GOT3 (cell line): ENCODE data around the gene TM6SF1.
"Not testable (repeated sequence)": the region's sequence is repeated elsewhere in the genome, so short reads cannot be mapped to it uniquely, and the experiment has no call there.

Experiments
- DNase-seq: peaks from one replicate; lab custom pipeline; 2025; ENCODE audit warnings: mixed read lengths; lab: John Stamatoyannopoulos, UW

The TM6SF1 gene

DNA sequence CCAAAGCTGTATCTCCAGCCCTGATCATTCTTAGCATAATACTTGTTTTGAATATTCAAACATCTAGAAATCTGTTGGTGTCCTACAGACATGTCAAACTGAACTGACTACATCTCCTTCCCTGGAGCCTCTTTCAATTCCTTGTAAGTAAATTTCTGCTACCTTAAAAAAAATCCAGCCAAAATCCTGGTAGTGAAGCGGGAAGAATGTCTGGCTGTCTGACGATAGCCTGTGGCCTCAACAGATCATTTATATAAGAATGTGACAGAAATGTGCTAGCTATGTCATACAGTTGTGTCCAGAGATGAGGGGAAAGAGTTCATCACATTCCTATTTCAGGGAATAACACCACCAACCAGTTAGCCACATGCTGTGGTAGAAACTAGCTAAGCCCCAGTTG is 18.6 kb upstream of the TM6SF1 start:
- no peak for DNase-seq

DNA sequence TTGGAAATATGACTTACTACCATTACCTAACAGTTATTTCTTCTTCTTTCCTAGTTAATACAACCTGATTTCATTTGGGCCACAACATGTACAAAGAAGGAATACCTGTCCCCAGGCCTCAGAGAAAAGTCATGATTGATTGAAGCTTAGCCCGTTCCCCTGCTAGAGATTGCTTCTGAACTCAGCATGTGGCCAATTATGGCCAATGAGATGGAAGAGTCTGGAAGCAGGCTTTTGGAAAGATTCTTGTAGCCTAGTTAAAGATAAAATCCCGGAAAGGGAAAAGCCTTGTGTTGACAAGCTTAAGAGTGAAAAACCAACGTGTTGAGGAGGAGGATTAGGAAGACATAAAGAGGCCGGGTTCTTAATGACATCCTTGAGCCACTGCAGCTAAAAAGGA is 17.0 kb upstream of the TM6SF1 start:
- no peak for DNase-seq

DNA sequence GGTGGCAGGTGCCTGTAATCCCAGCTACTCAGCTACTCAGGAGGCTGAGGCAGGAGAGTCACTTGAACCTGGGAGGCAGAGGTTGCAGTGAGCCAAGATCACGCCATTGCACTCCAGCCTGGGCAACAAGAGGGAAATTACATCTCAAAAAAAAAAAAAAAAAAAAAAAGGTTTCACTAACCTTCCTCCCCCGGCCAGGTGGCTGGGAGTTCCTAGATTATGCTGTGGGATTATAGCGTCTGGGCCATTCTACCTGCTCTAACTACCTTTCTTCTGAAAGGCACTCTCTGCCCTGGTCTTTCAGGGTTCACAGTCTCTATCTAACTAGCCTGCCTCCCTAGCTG is 15.5 kb upstream of the TM6SF1 start:
- not testable (repeated sequence) for DNase-seq

DNA sequence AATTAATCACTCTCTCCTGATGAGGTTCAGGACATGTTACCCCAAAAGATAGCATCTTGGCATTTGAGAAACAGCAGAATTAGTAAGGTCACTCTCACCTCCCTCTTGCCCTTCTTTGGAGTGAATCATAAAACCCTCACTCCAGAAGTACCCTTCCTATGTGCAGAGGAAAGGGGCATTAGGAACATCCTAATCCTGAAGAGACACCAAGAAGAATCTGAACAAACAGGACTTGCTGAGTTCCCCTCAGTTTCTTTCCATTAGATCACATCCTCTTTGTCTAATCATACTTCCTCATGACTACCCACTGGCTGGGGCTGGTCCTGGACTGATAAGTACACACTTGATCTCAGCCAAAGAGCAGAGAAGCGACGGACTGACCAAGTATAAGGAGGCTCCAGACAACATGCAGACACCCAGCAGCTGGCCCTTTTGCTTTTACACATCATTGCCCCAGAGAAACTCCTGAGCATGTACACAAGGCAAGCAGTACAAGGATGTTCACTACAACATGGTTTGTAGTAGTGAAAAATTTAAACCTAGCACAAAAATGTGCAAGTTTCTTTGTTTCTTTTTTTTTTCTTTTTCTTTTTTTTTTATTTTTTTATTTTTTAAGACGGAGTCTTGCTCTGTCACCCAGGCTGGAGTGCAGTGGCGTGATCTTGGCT is 15.0 kb upstream of the TM6SF1 start:
- DNase-seq: no peak

DNA sequence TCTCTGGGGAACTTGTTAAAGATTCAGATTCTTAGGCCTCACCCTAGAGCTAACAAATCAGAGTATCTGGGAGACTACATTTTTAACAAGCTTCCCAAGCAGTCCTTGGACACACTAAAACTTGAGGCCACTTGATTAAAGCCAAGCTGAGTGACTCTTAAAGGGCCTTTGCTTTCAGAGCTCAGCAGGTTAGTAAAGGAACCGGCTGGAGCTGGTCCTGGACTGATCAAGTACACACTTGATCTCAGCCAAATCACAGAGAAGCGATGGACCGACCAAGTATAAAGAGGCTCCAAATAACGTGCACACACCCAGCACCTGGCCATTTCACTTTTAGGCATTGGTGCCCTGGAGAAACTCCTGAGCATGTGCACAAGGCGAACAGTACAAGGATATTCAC is 12.9 kb upstream of the TM6SF1 start:
- no peak for DNase-seq

DNA sequence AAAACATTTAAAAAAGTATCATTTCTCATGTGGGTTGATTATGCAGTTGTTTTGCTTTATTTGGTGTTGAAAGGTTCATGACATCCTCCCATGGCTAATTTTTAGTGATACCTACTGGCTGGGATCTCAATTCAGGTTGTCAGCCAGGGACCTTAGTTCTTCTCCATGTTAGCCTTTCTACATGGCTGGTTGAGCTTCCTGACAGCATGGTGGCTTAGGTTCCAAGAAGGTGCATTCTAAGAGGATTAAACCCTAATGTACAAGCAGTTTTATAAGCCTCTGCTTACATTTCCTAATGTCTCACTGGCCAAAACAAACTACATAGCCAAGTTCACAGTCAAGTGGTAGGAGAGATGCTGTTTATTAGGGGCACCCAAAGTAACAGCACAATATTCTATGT is 9.4 kb upstream of the TM6SF1 start:
- DNase-seq: no peak

DNA sequence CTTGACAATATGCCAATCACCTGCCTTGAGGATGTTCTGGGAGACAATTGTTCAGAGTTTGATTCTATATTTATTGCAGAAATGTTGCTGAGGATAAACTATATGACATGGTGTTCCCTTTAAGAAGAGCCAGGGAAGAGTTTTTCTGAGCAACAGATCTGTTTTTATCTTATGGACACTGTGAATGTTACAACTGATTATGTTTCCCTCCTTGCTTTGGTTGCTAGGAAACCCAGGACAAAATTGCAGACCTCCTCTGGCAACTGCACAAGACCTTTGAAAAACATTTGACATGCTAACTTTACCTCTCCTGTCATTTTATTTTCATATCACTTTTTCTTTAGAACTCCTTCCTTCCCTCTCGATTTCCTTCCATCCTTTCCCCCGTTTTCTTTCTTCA is 8.2 kb upstream of the TM6SF1 start:
- no peak for DNase-seq

DNA sequence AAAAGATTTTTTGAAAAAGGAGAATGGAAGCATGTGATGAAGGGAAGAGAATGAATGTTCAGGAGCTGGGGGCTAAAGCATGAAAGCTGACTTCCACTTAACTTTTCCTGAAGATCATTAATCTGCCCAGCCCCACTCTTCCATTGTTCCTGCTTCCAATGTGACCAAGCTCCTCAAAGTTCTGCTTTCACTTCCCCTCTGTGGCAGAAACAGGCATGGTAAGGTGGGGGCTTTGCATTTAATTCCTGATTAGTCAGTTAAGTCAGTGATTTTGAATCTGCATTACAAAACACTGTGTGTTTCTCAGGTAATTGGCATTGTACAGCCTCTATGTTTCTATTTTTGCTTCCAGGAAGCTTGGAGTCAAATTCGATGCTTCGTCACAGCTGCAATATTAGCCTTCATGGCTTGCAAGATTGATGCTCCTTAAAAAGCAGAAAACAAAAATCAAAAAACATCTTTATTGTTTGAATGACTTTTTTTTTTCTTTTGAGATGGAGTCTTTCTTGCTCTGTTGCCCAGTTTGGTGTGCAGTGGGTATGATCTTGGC is 7.3 kb upstream of the TM6SF1 start:
- no peak for DNase-seq

DNA sequence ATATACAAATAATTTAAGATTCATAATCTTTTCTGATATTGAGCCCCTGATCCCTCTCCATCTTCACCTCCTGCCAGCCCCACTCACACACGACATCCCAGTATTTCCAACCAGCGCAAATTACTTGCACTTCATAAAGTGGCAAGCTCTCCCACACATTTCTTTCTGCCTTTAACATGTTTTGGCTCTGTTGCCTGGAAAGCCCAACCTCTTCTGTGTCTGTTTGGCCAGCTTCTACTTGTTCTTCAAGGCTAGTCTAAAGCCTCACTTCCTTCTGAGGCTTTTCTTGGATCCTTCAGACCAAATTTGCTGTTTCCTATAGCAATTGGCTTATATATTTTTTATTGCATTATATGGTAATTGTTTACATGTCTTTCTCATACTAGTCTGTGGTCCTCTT is 5.1 kb upstream of the TM6SF1 start:
- no peak for DNase-seq

DNA sequence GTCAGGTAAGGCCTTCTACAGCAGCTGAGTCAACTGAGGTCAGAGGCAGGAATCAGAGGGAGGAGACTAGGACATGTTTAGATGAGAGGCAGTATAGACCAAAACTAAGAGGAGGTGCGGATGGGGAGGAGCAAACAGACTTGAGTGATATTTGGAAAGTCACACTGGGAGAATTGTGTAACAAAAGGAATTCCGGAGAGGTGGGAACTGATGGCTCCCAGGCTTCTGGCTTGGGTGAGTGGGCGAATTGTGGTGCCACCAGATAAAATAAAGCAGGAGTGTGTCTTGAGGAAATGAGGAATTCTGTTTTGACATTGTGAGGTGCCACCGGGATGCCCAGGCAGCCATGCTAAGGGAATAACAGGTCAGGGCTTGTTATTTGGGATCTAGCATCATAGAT is 3.3 kb upstream of the TM6SF1 start:
- no peak for DNase-seq

DNA sequence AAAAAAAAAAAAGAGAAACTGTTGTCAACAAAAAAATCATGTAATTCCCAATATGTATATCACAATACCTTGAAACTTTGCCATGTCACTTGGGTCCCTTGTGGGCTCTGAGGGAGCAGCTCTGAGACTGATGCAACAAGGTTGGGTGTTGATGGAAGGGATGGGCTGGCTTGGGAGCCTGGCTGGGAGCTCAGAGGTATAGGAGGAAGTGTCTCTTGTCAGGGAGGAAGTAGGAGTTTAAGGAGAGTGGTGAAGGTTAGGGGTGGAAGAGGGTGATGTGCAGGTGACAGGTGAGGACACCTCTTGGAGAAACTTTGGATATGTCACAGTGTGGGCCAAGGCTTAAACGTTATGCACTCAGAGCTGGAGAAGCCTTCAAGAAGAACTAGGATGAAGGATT is 2.0 kb upstream of the TM6SF1 start:
- no peak for DNase-seq

DNA sequence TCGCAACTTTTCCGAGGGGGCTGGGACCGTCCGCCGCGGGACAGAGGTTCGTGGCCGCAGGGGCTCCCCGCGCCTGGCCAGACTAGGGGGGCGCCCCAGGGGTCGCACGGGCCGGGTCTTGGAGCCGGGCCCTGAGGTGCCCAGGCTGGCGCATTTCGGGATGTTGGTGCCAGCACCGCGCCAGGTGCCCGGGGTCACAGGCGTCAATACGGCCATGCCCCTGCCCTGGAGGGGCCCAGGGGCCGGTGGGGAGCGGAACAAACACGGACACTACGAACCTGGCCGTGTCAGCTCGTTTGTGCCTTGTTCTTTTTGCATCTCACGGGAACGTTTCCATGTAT is 366 bp downstream of the TM6SF1 start:
- no peak for DNase-seq

DNA sequence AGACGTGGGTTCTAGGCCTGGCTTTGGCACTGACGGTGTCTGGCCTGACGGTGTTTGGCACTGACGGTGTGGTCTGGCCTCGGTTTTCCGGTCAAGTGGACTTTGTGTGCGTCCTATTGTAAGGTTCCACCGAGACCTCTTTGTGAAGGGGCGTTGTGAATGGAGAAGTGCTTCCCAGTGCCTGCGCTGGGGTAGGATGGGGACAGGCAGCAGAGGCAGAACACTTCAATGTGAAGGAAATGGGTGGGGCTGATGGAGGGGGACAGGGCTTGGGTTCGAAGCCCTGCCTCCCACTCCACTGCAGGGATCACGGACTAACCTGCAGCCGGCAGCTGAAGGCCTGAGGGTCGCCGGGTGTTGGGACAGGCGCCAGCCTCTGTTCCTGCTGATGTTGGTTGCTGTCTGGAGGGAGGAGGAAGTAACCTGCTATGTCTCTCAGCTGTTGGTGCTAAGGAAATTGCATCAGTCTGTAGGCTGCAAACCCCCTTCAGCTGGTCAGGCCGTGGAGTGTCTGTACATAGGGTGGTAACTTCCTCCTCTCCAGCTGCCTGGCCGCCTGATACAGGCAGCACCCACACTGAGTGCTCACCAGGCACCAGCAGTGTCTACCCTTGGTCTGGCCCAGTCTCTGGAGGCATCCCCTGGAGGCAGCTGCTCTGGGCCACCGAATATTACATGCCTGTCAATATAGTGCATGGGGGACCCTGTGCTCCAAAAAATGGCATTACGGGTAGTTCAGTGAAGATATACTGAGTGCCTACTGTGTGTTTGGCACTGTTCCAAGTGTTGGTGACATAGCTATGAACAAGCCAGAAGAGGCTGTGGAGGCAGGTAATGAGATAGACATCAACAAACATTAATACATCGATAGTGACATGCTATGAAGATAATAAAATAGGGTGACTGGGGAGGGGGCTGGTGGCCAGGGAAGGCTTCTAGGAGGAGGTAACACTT is 1.1 kb downstream of the TM6SF1 start:
- no peak for DNase-seq

DNA sequence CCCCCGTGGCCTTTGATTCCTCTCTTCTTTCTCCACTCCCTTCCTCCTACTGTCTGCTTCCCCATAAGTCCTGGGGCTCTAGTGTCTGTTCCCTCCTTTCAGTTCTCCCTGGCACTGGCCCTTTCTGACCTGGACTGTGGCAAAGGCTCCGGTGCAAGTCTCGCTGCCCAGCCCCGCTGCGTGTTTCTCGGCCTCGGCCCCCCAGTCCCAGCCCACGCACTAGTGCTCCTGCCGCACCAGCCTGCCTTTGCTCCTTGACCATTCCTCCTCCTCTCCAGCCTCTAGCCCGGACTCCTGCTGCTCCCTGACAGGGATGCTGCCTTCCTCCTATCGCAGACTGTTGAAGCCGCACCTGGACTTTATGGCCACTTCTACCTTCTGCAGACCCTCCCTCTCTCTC is 2.1 kb downstream of the TM6SF1 start:
- DNase-seq: no peak

DNA sequence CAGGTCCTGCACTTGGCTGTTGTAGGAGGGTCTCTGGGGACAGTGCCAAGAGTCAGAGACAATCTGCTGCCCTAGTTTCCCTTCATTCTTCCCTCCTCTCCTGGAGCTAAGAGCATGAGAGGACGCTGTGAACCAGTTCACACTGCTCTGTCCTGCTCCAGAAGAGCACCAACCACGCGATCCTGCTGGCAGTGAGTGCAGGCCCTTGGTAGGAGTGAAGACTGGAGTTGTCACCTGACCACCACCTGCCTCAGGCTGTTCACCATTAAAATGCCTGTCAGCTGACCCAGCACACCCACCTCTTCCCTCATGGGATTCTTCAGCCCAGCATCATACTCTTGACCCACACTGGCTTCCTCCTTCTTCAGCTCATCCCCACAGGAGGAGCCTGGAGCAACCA is 2.9 kb downstream of the TM6SF1 start:
- no peak for DNase-seq

DNA sequence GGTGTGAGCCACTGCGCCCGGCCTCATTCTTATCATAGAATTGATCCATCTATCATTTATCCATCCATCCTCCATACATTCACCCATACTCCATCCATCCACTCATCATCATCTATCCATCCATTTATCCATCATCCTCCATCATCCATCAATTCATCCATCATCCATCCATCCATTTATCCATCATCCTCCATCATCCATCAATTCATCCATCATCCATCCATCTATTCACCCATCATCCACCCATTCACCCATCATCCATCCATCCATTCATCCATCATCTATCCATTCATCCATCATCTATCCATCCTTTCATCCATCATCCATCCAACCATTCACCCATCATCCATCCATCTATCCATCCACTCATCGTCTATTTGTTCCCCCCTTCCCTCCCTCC is 3.7 kb downstream of the TM6SF1 start:
- no peak for DNase-seq

DNA sequence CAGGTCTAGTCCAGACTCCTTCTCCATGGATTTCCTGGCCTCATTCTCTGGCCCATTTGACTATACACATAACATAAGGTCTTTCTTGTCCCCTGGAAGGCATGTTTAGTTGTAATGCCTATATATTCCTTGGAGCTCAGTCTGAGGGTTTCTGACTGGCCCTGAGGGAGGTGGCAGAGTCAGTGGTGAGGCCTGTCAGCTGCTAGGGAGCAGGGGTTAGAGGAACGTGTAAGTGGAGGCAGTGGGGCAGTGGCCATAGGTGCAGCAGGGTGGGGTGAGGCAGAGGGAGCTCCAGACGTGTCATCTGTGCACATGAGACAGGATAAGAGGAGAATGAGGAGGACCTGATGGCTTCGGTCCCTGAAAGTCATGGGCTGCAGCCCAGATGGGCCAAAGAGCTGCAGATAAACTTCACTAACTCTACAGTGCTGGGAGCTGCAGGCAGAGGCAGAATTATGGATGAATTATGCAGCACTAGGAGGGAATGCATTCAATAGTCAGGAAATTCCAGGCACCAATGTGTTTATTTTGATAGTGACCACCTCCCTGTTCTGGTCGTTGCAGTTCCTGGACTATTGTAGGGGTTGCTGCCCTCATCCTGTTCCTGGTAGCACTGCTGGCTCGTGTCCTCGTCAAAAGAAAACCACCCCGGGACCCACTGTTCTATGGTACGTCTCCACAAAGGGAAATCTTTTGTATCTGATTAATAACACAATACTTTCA is 4.9 kb downstream of the TM6SF1 start:
- no peak for DNase-seq

DNA sequence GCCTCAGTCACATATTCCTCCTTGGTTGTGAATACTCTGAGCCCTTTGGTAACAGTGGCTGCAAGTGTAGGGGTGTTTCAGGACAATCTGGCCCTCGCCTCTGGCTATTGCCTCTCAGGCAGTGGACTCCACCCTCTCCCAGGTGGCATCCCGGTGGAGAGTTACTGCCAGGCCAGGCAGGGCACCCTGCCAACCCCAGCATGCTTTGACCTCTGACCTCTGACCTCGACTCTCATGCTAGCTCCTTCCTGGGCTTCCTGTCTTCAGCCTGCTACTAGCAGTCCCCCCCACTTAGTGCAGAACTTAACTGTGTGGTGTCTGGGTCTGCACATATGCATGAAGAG is 5.5 kb downstream of the TM6SF1 start:
- DNase-seq: no peak

DNA sequence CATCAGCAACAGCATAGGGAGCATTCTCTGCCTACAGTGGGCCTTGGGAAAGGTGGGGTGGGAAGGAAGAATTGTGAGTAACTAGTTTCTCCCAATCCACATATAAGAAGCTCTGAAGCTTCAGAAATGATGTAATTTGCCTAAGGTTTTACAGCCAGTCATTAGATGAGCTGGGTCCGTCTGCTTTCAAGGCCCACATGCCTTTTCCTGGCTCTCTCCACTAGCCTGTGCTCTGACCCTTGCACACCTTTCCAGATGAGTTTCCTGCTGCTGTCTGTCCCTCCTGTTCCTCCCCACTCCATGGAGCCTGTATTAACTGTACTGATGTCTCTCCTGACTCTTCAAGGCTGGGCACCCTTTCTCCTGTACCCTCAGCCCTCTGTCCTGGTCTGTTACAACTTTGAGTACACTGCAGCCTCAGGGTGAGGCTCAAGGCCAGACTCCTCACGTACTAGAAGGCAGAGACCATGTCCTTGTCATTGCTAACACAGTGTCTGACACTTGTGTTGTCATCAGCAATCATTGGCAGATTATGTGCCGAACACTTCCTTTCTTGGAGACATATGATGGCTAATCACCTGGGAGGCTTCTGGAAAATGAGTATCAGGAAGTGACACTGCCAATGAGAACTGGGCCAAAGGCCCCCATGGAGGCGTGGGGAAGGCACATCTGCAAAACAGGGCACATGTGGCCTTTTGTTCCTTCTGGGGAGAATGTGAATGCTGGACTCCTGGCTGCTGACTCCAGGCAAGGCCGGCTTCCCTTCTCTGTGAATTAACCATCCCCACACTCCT is 6.6 kb downstream of the TM6SF1 start:
- no peak for DNase-seq

DNA sequence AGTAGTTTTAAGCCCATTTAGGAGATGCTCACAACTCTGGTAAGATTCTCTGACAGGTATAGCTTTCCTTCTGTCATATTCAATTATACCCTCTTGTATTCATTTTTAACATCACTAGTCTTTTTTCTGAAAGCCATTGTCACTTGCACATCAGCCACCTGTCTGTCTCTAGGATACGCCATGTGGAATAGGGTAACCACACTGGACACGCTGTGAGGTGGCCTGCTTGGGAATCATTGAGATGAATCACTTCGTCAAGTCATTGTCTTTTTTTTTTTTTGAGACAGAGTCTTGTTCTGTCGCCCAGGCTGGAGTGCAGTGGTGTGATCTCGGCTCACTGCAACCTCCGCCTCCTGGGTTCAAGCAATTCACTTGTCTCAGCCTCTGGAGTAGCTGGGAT is 7.4 kb downstream of the TM6SF1 start:
- no peak for DNase-seq

DNA sequence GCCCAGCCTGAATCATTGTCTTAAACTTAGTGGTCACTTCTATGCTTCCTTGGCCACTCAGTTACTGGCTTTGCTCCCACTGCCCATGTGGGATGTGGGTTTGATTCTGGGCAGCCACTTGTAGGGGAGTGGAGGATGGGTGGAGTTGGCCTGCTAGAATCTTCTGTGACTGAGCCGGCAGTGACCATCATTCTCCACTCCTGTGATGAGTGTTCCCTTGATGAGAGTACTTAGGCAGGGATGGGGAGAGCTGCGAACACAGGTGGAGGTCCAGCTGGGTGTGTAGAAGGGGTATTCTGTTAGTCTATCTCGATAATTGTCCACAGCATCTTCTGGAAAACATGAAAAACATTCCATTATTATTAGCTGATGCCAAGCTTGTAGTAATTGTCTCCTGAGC is 8.0 kb downstream of the TM6SF1 start:
- no peak for DNase-seq
